IPS-NIHi11 (cell line): ENCODE data around the gene LATS1.

ENCODE experiments used
- DNase-seq: peaks from one replicate; pipeline ENCODE4 v3.0.0; 2012; ENCODE audit warnings: mixed read lengths, low spot score

Gene LATS1

DNA sequence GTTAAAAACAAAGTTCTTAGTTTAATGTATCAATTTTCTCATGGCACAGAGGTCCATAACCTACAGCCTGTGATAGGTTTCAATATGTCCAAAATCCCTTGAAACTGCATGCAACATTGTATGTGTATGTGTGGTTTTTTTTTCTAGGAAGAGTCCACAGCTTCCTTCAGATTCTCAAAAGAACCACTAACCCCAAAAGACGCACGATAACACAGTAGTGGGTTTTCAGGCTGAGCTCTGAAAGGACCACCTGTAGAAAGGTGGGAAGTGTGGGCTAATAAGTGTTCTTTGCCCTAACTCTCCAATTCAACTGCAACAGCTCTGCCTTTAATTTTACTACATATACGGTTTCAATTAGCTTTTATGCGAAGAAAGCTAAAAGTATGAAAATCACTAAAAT, 57.9 kb downstream of the LATS1 start:
- DNase-seq, result no peak

DNA sequence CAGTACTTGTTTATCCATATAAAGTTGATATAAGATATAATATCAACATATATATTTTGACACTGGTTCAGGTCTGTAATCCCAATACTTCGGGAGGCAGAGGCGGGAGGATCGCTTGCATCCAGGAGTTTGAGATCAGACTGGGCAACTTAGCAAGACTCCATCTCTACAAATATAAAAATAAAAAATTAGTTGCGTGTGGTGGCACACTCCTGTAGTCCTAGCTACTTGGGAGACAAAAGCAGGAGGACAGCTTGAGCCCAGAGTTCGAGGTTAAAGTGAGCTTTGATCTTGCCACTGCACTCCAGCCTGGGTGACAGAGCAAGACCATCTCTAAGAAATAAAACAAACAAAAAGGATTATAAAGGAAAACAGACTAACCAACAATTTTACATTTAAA, 60.5 kb downstream of the LATS1 start:
- DNase-seq, result no peak

DNA sequence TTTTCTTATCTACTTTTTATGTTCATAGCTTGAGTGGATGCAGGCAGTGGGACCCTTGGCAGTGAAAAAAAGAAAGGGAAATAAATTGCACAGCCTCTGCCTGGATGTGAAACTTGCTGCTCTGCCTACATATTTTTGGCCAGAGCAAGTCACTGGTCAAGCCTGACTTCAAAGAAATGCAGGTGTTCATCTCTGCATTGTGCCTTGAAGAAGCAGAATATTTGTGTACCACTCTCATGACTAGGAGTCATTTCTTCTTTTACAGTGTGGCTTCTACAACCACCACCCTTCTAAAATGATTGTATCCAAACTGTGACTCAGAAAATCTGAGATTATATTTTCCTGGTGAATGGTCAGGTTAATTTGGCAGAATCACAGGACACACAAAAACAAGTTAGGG, 66.8 kb downstream of the LATS1 start:
- no peak for DNase-seq

DNA sequence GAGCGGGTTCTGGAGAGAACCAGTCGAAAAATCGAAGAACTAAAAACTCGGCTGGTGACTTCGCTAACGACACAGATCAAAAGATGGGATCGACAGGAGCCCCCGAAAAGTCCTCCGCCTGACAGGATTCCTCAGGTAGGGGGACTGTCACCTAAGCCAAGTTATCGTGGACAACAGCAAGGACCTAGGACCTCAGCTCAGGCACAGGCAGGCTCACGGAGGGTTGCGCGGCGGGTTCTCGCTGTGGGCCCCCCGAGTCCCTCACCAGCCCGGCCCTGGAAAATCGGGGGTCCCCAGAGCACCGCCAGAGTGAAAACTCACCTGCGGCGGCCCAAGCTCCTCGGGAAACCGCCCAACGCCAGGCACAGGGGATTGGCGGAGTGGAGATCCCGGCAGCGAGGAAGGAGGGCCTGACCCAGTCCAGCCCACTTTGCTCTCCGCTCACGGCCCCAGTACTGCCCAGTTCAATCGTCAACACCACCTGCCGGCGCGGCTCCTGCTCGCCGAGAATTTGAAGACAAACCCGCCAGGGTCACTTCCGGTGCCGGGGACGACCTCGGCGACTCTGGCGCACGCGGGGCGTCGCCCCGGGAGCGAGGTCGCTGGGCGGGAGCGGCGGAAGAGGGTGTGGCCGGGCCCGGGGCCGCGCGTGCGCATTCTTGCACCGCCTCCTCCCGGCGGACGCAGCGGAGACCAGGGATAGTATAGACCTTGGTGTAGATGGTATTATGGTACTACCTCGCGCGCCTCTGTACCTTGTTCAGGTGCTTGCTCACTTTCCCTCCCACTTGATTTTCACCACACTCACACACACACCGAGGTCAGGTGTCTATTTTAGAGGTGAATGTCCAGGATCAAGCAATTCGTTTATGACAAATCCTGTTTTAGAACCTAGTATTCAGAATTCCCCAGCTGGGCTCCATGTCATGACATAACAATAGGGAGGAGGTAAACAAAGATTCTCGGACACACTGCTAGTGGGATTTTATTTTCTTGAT, 69.5 kb downstream of the LATS1 start, which contains the start of gene KATNA1:
Gene KATNA1, minus strand, starts transcription at position 567 of the 998 bp plus-strand sequence. CDS start 10,167 bp downstream, outside the sequence.
- DNase-seq, result peak; percentile 98

DNA sequence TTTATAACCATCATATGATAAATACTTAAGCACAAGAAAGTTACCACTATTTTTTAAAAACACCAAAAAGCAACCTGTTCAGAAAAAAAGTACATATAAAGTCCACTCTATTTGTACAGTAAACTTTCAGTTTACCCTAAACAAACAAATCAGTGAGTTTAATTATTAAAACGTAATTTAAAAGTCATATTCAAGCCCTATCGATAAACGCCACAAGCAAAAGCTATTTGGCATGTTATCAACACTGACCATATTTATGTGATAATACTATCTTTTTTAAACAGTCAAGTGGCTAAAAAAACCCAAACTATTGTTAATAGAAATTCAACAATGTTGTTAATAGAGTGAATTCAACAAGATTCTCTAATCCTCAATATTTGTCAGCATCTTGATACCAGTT, 71.3 kb downstream of the LATS1 start:
- no peak for DNase-seq

DNA sequence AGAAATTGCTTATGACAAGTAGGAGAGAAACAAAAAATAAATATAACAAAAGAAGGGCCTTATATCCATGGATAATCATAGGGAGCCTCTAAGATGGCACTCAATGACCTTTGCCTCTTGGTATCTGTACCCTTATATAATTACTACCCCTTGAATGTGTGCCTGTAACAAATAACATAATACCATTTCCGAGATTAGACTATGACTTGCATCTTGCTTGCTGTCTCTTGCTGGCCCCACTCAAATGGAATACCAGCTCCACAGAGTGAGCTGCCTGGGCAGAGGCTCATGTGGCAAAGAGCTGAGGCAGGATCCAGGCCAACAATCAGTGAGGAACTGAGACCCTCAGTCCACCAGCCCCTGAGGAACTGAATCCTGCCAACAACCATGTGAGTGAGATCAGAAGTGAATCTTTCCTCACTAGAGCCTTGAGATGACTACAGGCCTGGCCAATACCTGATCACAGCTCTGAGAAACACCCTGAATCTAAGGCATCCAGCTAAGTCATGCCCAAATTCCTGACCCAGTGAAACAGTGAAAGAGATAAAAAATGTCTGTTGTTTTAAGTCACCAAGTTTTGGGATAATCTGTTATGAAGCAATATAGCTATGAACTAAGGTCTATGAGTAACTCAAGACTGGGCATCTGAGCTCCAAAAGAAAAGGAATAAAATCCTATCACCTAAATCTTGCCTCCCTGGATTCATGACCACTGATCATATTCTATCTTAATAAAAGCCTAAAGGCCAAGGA, 74.9 kb downstream of the LATS1 start:
- DNase-seq, result no peak

DNA sequence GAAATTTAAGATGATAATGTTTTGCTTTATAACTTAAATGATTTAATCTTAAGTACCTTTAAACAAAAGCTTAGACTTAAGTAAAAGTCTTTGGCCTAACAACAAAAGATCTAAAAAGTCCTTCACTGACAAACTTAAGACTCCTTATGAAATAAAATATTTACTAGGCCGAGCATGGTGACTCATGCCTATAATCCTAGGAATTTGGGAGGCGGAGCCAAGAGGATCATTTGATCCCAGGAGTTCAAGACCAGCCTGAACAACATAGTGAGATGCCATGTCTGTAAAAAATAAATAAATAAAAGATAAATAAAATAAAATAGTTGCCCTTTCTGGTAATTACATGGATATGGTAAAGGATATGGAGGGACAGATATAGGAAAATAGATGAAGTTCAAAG, 81.8 kb downstream of the LATS1 start:
- no peak for DNase-seq

DNA sequence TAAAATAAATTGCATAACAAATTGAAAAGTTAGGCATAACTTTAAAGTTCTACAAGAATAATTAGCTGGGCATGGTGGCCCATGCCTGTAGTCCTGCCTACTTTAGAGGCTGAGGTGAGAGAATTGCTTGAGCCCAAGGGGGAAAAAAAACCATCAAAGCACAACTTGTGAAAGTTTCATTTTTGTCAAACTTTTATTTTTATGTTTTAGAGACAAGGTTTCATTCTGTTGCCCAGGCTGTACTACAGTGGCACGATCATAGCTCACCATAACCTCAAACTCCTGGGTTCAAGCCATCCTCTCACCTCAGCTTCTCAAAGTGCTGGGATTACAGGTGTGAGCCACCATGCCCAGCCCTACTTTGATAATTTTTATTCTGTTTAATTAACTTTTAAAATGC, 83.6 kb downstream of the LATS1 start:
- DNase-seq, result no peak

DNA sequence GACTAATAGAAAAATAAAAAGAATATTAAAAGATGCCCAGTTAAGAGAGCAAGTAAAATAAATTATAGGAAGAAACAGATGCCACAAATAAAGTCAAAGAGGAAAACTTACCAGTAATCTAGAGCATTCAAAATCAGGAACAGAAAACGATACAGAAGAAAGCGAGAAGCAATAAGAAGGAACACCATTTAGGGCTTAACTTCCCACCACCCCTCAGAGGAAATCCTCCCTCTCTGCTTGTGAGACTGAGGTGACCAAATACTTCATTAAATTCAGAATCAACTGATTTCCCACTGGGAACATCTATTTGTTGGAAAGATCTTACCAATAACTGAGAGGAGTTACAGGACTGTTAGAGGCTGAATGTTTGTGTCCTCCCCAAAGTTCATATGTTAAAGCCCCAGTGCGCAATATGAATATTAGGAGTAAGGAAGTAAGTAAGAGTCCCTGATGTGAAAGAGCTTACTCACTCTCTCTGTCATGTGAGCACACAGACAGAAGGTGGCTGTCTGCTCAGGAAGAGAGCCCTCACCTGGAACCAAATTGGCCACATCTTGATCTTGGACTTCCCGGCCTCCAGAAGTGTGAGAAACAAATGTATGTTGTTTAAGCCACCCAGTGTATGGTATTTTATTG, 88.9 kb downstream of the LATS1 start:
- no peak for DNase-seq

DNA sequence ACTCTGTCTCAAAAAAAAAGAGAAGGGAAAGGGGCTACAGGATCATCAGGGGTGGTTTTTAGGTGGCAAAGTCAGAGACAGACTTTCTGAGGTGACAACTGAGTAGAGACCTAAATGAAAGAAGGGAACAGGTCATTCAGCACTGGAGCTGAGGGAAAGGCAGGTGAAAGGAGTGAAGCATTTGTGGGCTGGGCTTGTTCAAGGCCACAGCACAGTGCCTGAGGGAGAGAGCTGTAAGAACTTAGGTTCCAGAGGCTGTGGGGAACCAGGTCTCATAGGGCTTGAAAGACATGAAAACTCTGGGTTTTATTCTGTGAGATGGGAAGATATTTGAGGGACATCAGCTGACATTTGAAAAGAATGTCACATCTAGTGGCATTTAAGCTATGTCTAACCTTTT, 90.2 kb downstream of the LATS1 start:
- DNase-seq, result no peak

DNA sequence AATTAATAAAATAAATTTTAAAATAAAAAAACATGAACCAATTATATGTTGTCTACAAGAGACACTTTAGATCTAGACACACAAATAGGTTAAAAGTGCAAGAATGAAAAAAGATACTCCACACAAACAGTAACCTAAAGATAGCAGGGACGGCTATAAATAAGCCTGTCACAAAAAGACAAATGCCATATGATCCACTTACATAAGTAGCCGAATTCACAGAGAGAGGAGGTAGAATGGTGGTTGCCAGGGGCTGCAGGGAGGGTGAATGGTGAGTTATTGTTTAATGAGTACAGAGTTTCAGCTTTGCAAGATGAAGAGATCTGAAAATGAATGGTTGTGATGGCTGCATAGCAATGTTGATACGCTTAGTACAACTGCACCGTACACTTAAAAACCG, 102.1 kb downstream of the LATS1 start:
- no peak for DNase-seq

DNA sequence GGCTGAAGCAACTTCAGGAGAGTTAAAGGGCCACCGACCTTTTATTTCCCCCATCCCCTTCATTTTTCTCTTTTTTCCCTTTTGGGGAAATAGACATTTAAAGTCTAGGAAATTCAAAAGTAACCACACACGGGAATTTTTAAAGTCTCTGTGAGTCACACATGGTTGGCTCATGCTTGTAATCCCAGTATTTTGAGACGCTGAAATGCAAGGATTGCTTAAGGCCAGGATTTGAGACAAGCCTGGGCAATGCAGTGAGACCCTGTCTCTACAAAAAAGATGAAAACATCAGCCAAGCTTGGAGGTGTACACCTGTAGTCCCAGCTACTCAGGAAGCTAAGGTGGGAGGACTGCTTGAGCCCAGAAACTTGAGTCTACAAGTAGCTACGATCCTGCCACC, 103.6 kb downstream of the LATS1 start:
- DNase-seq, result no peak

DNA sequence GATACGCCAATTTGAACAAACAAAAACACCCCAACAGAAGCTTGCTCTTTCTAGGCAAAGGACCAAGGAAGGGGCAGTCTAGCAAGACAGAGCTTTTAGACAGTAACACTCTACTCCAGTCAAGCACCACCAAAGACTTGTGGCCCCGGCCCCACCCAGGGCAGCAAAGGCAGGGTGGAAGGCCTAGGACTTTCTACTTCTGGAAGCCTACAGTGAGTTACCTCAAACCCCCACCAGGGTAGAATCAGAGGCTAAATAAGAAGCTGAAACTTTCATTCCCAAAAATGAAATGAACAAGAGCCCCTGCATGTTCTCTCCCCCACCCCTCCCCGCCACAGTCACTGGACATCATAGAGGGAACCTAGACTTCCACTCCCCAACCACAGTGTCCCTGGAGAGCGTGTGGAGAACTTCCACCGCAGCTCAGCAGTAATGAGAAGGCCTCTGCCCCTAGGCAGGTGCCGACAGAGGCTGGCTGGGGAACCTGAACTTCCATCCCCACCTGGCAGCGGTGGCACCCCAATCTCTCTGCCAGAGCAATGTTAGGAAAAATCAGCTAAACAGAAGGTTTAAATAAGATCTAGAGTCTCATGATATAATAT, 109.4 kb downstream of the LATS1 start:
- DNase-seq, result no peak
